Activated gamma-delta T cell treated with anti-CD3 and anti-CD28 coated beads, Interleukin-2, amount 50 U/mL, for 16 hours (primary cell): Measurements from ENCODE around the gene MECR.
"Not testable (repeated sequence)": the region's sequence is repeated elsewhere in the genome, so short reads cannot be mapped to it uniquely, and the experiment has no call there.

Experiments
- DNase-seq: peaks from one replicate; pipeline ENCODE4 v3.0.0-alpha.2; 2020; ENCODE audit warnings: low read depth

MECR gene

GRCh38 chr1:29169976-29170375 lies 60.8 kb downstream of the MECR start:
- DNase-seq: no peak

- no peak for DNase-seq
Measured at GRCh38 chr1:29167904-29168303, 62.8 kb downstream of the MECR start.

- no peak for DNase-seq
Measured at GRCh38 chr1:29166291-29166878, 64.3 kb downstream of the MECR start.

GRCh38 chr1:29164588-29164987 lies 66.1 kb downstream of the MECR start:
- DNase-seq: no peak

GRCh38 chr1:29162476-29163138 lies 68.1 kb downstream of the MECR start:
- no peak for DNase-seq

GRCh38 chr1:29162025-29162424 lies 68.7 kb downstream of the MECR start:
- DNase-seq: no peak

DNA sequence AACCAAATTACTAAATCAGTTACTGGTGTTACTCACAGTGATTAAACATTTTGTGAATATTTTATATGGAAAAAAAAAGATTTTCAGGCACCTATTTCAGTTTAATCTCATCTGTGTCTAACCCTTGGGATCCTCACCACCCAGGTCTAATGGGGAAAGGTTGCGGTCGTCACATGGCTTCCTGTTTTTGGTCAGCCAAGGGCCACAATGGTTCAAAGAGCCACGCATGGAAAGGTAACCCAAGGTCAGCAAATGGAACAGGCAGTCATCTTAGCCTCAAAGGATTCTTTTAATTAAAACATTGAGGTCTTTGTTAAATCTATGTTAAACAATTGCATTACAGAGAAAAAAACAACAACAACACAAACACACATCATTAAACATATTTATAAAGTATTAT lies 71.0 kb downstream of the MECR start:
- DNase-seq: no peak

GRCh38 chr1:29157269-29157601 lies 73.5 kb downstream of the MECR start:
- no peak for DNase-seq

DNA sequence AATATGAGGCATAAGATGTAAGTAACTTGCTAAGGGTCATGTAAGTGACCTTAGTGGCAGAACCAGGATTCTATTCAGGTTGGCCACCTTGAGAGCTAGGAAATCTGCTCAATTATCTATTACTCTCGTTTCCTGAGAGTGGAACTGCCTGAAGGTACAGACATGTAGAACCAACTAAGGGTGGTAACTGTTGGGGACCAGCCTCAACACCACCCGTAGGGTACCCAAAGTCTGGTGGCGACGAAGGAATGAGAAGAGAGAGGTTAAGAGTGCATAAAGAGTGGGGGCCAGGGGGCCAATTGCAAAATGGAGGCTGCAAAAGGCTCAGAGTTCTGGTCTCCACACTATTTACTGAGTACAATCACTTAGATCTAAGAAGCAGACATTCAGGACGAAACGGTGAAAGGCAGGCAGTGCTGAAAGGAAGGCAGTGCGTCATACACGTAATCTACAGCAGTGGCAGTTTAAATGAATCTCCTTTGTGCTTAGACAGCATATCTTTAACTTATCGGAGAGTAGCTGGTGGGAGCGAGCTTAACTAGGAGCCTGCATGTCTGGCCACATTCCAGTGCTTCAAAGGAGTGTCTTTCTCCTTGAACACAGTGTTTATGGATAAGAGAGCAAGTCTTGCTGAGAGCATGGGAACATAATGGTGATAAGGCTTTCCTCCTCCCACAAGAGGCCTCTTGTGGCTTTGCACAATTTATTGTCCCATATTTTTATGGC lies 74.0 kb downstream of the MECR start:
- no peak for DNase-seq

DNA sequence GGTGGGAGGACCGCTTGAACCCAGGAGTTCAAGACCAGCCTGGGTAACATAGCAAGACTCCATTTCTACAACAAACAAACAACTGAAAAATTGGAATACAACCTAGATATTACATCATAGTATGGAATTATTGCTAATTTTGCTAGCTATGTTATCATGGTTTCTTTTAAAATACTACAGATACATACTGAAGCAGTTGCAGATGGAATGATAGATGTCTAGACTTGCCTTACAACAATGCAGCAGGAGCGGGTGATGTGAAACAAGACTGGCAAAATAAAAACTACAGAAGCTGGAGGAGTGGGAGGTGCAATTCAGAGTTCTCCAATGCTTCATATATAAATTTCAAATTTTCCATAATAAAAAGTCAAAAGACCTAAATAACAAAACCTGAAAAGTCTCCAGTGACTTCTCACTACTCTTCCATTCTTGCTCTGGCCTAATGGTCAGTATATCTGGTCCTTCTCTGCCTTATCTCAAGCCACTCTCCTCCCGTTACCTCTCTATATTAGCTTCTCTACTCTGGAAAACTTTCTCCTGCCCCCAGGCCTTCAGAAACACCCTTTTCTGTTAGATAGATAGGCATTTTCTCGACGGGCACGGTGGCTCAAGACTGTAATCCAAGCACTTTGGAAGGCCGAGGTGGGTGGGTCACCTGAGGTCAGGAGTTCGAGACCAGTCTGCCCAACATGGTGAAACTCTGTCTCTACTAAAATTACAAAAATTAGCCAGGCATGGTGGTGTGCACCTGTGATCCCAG lies 78.5 kb downstream of the MECR start:
- DNase-seq: no peak

DNA sequence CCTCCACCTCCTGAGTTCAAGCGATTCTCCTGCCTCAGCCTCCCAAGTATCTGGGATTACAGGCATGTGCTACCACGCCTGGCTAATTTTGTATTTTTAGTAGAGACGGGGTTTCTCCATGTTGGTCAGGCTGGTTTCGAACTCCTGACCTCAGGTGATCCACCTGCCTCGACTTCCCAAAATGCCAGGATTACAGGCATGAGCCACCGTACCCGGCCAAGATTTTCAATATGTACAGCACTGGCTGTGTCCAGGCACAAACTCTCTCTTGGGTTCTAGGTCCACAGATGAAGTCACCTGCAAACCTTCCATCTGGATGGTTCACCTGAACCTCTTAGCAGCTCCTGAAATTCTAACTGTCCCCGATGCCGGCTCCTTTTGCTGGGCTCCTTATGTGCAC lies 80.4 kb downstream of the MECR start:
- not testable (repeated sequence) for DNase-seq

- DNase-seq: no peak
Measured at GRCh38 chr1:29148656-29149491, 81.9 kb downstream of the MECR start.

- DNase-seq: no peak
Measured at GRCh38 chr1:29145739-29146437, 84.8 kb downstream of the MECR start.

DNA sequence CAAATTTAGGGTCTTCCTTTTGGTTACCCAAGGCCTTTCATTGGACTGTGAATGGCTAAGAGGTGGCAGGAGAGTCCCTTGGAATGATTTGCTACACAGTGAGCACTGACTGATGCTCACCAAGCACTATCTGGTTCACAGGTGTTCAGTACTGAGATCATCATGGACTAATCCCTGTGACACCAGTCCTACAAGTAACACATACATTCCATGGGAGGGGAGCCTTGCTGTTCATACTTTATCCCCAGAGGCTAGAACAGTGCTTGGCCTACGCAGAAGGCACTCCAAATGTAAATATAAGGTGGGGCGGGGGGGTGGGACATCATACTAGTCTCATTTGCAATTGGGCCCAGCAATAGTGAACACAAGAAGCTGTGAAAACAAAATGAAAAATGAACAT lies 86.6 kb downstream of the MECR start:
- no peak for DNase-seq

DNA sequence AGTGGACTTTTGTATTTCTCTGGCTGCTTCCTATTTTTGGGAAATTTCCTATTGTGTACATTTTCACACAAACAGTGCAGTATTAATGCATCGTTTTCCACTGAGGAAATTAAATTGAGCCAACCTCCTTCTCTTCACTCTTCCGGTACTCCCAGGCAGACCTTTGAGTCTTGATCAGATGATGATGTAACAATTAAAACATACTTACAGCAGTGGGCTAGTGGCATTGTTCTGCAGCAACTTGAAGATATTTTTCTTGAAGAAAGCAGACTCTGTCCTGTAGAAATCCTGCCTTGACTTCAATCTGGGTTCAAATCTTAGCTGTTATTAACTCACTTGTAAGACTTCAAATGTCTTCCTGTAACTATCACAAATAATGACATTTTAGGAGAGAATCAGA lies 88.0 kb downstream of the MECR start:
- DNase-seq: no peak
